GM21576 (cell line): ENCODE measurements around the gene FMC1.
"Not testable (repeated sequence)": the region's sequence is repeated elsewhere in the genome, so short reads cannot be mapped to it uniquely, and the experiment has no call there.

Experiments
- ATAC-seq: cut with Tn5 transposase; IDR thresholded peaks from one replicate; pipeline ENCODE4 v1.9.1; 2021; ENCODE audit warnings: mild to moderate bottlenecking, moderate library complexity; ENCODE audit not compliant: unreplicated experiment

The FMC1 gene, protein sequence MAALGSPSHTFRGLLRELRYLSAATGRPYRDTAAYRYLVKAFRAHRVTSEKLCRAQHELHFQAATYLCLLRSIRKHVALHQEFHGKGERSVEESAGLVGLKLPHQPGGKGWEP

DNA sequence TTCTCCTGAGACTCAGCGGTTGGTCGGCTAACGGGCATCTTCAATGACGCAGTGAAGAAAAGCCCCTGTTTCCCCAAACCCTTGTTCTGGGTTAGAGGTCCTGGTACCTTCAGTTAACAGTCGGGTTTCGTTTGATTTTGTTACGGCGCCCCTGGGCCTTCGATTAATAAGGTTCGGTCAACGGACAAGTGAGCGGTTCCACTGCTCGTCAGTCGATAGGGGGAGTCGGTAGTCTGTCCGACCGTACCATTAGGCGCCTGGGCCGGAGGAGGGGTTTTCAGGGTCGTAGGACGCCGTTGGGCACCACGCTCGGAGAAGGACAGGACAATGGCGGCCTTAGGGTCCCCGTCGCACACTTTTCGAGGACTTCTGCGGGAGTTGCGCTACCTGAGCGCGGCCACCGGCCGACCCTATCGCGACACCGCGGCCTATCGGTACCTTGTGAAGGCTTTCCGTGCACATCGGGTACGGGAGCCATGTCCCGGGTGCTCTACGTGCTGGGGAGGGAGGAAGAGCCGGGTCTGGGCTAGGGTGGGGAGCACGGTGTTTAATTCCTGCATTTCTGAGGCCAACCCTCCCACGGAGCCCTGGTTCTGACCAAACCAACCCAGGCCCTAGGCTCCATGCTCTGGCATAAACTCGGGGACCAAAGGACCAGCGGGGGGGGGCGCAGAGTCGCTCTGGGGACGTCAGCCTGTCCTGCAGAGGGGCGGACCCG, at the start of gene FMC1:
TSS of gene FMC1 (plus strand) at position 280 of the 718 bp plus-strand sequence. CDS start at position 328, 48 bp downstream.
- peak; percentile 64 for ATAC-seq

DNA sequence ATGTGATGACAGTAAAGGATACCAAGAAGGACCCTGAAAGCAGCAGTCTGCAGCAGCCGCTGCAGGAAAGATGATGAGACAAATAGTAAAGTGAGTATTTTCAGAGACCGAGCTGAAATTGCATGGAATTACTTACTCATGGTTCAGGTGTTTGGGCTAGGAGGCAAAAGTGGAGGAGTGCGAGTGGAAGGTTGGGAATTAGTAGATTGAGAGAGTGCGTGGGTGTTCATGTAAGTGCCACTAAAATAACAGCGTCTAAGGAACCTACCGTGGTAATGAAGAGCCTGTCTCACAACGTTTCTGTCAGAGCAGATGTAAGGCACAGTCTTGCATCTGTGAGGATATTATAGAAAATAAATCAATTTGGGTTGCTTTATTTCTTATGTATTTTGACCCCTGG, 48.3 kb upstream of the FMC1 start:
- ATAC-seq = no peak

DNA sequence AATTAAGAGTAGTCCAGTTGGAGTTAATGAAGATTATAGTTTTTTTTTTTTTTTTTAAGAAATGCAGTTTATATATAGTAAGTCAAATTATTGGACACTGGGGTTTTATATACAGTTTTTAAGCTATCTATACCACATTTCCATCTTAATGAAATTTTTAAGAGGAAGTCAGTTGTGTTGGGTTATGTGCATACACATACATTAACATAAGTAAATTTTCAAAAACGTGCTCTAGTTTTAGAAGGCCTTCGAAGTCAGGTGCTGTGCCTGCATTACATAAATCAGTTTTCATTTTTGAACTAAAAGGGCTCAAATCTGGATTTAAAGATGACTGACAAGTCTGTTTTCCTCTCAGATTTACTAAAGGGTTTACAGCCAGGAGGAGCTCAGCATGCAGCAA, 47.6 kb upstream of the FMC1 start:
- ATAC-seq = no peak

DNA sequence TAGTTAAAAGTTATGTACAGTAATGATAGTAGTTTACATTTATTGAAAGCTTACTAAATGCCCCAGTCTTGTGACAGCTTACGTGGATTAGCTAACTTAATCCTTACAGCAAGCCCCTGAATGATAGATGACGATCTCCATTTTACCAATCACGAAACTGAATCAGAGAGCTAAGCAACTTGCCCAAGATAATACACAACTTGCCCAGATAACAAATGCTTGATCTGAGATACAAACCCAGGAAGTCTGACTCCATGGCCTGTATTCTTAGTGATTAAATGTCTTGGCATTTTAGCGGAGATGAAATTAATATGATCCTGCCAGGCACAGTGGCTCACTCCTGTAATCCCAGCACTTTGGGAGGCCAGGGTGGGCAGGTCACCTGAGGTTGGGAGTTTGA, 46.9 kb upstream of the FMC1 start:
- no peak for ATAC-seq

DNA sequence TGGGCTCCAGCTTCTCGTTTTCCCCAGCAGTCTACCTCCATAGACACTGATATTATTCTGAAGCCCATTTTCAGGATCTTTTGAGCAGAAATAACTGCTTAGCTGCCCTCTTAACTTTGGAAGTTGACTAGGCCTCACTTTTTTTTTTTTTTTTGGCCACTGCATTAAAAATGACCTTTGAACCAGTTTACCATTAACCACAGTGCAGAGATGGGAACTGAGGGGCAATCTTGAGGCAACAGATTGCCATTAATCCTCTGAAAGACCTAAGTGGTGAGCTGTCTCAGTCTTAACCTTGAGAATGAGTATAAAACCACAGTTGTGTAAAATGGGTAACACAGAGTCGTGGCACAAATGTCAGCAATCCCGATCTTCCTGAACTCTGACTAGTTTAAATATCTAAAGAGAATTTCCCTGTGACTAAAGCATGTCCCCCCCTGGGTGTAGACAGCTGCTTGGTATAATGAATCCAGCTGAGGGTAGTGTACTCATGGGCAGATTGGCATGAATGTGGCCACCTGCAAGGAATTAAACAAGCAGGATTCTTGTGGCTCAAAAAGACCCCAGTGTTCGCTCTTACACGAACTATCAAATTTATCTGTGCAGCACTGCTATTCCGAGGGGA, 46.1 kb upstream of the FMC1 start:
- ATAC-seq = no peak

DNA sequence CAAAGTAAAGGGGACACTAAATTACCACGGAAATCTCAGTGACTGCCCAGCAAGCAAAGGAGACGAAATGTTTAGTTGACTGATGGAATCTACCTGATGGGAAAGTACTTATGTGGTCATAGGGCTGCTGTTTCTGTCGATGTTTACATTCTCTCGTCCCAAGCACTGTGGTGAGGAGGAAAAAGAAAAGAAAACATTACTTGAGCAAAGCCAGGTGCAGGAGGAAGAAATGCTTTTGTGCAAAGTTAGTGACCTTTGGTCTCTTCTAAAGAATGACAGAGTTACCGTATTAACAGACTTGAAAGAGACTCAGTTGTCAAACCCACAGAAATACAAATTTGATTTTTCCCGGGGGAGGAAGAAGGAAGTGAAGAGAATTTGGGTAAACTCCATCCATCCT, 43.3 kb upstream of the FMC1 start:
- no peak for ATAC-seq

DNA sequence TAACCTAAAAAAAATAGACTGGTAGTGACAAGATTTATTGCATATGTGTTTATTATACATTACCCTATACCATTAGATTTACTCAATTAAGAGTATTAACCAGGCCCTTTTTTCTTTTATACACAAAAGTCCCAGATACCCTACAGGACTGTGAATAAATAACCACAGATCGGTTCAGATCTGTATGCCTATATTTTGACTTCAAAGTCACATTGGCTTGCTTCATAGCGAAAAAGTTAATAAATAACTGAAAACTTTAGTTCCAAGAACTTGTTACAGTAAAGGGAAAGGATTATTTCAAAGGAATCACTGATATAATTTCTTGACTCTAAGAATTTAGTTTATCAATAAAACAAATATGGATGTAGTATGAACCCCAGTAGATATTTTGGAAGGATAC, 41.8 kb upstream of the FMC1 start:
- no peak for ATAC-seq

DNA sequence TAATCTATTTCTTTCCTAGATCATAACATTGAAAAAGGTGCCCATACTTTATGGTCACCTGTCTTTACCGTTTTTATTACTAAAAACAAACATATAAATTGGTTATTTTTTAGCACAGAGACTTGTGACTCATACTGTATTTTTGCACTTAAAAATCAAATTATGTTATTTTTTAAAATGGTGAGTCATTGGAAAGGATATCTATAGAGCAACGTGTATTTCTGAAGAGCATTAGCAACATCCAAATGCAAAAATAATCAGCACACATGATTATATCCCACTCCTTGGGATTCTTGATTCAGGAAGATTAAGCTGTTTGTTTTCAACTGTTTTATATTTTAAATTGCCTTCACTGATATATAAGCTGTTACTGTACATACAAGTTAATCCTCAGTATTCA, 40.7 kb upstream of the FMC1 start:
- ATAC-seq = no peak

DNA sequence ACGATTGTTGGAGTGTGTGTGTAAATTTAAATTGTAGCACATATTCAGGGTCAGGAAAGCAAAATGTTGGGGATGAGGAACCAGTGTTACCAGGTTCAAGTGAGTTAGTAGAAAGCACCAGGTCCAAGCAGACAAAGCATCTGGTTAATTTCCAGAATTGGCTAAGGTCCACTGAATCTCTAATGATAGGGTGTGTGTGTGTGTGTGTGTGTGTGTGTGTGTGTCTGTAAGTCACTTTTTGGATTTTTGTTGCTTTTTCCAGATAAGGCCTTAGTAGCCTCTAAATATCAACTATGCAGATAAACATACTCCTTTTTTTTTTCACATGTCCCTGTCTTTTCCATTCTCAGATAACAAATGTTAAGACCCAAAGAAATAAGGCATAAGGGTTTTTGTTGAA, 36.6 kb upstream of the FMC1 start:
- no peak for ATAC-seq

DNA sequence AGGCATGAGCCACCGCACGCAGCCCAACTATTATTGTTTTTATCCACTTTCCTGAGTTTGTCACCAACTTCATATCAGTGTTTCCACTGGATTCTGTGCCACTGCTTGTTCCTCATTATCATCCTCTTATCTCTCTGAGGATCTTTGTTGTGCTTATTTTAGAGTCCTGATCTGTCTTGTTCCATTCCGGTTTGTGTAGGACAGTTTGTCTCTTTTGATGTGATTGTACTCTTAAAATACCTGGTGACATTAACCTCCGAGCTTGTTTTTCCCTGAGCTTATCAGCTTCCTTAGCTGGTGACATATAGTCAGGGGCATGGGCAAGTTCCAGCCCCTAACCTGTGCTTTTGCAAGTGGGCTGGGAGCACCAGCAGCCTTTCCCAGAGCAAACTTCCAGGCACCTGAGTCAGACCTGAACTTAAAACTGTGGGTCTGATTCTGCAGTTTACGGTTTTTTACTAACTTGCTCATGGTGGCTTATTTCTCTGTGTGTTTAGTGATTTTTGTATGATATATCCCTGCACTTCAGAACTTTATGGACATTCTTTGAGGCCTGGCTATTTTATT, 23.1 kb upstream of the FMC1 start:
- no peak for ATAC-seq

DNA sequence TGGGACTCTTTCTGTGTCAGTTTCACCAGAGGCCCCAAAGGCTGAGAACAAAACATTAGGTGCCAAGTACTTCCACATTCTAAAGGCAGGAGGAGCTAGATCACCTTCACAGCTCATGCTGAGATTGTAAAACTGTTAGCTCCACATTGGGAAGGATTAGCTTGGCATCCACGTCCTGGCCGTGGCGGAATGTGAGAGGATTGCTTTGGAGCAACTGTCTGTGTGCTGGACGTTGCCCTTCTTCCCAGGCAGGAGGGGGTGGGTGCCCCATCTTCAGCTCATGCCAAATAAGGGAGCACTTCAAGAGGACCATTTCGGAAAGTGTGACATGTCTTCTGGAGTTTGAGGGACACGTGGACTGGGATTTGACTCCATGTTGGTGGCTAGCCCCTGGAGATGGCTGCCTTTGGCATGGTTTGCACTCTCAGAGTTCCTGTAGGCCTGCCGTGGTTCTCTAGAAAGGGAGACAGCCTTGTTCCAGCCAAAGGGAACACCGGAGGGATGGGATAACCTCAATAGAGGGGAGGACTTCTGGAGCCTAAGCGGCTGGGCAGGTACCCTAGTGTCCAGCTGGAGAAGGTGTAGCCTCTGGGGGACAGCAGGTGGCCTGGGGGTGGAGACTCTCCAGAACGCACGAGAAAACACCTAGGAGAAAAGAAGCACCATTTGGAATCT, 19.9 kb upstream of the FMC1 start:
- ATAC-seq = no peak

DNA sequence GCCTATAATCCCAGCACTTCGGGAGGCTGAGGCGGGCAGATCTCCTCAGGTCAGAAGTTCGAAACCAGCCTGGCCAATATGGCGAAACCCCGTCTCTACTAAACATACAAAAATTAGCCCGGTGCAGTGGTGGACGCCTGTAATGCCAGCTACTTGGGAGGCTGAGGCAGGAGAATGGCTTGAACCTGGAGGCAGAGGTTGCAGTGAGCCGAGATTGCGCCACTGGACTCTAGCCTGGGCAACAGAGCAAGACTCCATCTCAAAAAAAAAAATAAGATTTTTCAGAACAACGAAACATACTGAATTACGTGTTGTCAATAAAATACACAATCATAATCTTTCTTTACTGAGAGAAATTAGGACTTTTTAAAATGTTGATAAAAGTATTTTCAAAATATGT, 16.4 kb upstream of the FMC1 start:
- not testable (repeated sequence) for ATAC-seq

DNA sequence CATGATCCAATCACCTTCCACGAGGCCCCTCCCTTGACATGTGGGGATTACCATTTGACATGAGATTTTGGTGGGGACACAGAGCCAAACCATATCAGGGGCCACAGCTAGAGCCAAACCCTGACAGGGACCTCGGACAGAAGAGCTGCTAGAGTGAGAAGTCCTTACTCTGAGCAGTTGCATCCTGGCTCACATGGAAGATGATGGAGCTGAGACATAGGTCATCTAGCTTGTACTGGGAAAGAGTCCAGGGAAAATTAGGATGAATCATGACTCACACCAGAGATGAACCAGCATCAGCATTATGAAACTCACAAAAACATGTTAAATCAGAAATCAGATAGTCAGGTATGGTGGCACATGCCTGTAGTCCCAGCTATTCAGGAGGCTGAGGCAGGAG, 12.8 kb upstream of the FMC1 start:
- ATAC-seq = no peak

DNA sequence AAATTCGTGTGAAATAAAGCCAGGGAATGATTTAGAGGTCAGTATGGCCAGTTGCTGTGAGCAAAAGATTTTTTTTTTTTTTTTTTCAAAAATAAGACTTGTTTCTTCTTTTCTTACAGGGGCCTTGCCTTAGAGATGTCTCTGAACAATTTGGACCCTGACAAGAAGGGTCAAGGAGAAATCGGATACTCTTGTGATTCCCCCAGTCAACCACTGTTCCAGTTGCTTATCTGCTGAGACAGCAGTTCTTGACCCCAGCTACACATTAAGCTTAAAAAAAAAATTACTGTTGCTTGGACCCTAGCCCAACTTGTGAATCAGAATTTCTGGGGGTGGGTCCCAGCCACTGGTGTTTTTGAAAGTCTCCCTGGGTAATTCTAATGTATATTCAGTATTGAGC, 12.0 kb upstream of the FMC1 start:
- no peak for ATAC-seq

DNA sequence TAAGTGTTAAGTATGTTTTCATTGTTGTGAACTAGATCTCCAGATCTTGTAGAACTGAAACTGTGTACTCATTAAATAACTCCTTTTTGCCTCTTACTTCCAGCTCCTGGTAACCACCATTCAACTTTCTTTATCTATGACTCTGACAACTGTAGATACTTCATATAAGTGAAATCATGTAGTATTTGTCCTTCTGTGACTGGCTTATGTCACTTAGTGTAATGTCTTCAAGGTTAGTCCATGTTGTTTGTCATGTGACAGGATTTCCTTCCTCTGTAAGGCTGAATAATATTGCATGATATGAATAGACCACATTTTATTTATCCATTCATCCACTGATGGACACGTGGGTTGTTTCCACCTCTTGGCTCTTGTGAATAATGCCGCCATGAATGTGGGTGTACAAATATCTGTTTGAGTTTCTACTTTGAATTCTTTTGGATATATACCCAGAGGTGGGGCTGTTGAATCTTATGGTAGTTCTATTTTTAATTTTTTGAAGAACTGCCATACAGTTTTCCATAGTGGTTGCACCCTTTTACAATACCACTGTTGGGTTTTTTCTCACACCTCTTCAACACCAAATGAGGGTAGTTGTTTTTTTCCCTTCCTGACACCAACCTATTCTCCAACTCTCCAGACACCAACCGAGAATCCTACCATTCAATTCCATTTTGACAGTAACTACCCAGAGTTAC, 10.7 kb upstream of the FMC1 start:
- no peak for ATAC-seq

DNA sequence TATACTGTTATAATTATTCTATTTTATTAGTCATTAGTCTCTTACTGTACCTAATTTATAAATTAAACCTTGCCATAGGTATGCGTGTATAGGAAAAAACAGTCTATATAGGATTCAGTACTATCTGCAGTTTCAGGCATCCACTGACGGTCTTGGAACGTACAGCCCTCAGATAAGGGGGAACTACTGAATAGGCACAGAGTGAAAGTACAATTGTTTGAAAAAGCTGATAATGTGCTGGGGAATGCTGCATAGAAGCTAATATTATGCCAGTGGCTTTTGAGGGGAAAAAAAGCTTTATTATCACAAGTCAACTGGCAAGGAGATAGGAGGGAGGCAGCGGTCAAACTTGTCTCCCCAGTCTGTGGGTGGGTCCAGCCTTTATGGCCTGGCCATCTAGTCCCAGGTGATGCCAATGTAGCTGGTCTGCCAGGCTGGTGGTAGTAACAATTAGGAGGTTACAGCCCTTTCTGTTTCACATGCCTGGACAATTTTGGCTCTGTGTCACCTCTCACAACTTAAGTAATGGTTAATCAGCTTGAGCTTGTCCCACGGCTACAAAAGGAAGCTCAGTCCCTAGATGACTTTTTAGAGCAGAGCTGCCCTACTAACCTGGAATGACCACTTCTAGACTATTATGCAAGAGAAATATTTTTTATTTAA, 8.3 kb upstream of the FMC1 start:
- ATAC-seq = no peak

DNA sequence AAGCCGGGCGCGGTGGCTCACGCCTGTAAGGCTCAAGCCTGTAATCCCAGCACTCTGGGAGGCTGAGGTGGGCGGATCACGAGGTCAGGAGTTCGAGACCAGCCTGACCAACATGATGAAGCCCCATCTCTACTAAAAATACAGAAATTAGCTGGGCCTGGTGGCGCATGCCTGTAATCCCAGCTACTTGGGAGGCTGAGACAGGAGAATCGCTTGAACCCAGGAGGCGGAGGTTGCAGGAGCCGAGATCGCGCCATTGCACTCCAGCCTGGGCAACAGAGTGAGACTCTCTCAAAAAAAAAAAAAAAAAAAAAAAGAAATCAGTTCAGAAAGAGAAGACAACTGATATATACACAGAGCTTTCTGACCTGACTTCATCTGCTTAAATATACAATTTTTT, 7.7 kb upstream of the FMC1 start:
- ATAC-seq = not testable (repeated sequence)

DNA sequence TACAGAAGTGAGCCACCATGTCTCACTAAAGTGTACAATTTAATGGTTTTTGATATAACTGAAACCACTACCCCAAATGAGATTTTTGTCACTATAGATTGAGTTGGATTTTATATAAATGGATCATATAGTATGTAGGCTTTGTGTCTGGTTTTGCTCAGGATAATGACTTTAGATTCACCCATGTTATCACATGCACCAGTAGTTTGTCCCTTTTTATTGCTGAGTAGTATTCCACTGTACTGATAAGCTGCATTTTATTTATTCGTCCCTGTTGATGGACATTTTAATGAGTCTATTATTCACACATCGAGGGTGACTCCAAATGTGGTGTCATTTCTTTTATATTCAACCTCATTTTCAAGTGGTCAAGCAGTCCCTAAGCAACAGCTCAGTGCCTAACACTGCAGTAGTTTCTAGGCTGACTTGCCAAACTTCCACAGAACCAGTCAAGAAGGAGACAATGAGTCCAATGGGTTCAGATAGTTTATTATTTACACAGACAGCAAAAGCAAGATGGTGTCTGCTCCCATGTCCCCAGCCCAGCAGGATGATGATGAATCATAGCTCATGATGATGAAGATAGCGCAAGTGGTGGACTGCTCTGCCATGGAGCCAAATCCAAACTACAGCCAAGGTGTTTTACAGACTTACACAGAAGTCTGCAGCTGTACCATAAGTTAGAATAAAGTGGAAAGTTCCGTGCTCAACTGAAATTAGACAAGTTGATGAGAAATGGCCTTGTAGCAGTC, 6.6 kb upstream of the FMC1 start:
- no peak for ATAC-seq

DNA sequence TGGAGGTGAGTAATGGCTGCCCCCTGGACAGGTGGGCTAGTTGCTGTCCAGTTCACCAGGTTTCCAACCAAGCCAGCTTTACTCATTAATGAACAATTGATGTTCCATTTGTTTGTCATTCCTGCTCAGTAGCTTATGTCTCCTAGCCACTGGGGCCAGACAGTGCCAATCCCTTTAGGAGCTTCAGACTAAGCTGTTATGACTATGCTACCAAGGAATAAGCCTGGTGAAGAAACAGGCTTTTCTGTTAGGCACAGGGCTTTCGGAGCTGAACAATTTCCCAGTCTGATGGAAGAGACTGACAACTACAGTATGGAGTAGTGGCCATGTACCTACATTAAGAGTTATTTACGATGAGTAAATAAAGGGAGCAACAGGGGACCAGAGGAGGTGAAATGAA, 2.1 kb upstream of the FMC1 start:
- no peak for ATAC-seq

DNA sequence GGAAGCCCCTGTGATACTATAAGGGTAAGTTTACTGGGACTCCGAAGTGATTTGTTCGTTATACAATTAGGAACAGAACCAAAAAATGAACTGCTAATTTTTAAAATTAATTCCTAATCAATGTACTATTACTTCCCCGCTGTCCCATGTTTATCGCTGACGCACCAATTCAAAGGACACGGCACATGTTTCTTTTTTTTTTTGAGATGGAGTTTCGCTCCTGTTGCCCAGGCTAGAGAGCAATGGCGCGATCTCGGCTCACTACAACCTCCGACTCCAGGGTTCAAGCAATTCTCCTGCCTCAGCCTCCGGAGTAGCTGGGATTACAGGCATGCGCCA, 1.5 kb upstream of the FMC1 start:
- ATAC-seq = no peak
